ENCODE measurements around the gene TEAD3.

- no peak for TF ChIP-seq CTCF (IDR thresholded peaks at IDR 0.05)
- no peak for TF ChIP-seq POLR2A (IDR thresholded peaks at IDR 0.05)
- TF ChIP-seq EP300 (IDR thresholded peaks at IDR 0.05) = no peak
Observed at GRCh38 chr6:35427435-35427834, 69.4 kb downstream of the TEAD3 start.
